GM18505 (cell line): ENCODE results near the gene CCDC86.

Source experiments
- ATAC-seq: cut with Tn5 transposase; IDR thresholded peaks from one replicate; pipeline ENCODE4 v1.9.1; 2021; ENCODE audit not compliant: unreplicated experiment
- POLR2A ChIP-seq: IDR thresholded peaks from 4 replicates; pipeline ENCODE4 v1.6.1; 2011; ENCODE audit warnings: borderline replicate concordance; ENCODE audit not compliant: insufficient read depth, insufficient read length; ENCODE audit errors: extremely low read depth

Gene CCDC86

DNA sequence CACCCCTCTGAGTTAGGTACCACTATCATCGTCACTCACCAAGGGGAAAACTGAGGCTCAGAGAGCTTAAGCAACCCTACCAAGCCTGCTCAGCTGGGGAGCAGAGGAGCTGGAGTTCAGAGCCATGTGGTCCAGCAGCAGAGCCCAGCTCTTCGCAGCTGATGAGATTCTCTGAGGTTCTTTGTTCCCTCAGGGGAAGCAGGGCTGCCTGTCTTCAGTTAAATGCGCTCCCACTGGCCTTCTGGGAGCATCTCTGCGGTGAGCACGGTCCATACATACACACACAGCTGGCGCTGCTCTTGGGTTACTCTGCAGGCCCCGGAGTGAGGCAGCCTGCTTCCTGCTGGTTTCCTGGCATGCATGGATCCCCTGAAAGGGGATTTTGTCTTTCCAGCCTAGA, 19.0 kb downstream of the CCDC86 start:
- ATAC-seq: no peak
- no peak for TF ChIP-seq POLR2A

DNA sequence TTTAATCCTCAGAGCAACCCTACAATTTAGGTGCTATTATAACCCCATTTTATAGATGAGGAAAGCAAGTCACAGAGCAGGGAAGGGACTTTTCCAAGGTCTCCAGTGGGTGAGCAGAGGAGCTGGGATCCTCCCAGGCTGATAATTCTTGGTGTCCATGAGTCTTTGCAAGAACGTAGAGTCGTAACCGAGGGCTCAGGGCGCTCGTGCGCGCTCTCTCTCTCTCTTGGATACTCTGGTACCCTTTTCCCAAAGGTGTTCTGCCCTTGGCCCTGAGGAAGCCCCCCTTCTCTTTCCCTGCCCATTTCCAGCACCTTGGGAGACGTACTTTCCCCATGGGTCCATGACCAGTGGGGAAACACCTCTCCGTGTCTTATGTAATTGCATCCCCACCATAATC, 20.3 kb downstream of the CCDC86 start:
- no peak for TF ChIP-seq POLR2A
- ATAC-seq: no peak

DNA sequence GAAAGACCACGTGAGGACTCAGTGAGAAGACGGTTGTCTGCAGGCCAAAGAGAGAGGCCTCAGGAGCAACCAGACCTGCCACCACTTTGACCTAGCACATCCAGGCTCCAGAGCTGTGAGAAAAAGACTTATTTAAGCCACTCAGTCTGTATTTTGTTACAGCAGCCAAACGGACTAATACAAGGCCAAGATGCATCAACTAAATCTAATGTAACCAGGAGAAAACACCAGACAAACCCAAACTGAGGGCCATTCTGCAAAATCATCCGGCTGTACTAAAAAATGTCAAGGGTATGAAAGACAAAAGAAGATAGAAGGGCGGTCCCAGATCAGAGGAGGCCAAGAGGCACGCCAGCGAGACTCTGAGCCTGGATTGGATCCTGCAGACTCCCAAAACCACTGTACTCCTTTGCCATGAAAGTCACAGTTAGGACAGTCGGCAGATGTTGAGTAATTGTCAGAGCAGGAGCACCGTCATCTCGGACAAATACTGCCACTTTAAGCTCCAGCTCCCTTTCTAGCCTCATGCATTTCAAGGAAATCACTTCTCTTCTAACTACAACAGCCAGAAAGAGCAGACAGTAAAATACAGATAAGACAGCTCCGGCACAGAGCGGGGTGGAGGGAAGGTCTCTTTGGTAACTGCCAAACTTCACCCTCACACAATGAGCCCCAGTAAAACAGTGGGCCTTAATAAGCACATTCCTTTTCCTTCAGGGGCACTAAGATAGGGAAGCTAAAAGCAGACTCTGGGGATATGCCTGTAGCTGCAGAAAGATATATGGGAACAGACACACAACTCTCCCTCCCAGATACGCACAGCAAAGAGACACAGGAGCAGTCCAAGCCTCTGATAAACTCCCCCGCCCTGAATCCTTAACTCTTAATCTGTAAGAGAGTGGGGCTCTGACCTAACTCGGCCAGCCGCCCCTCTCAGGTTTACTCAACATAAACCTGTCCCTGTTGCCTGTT, 21.9 kb downstream of the CCDC86 start:
- TF ChIP-seq POLR2A: no peak
- ATAC-seq: no peak

DNA sequence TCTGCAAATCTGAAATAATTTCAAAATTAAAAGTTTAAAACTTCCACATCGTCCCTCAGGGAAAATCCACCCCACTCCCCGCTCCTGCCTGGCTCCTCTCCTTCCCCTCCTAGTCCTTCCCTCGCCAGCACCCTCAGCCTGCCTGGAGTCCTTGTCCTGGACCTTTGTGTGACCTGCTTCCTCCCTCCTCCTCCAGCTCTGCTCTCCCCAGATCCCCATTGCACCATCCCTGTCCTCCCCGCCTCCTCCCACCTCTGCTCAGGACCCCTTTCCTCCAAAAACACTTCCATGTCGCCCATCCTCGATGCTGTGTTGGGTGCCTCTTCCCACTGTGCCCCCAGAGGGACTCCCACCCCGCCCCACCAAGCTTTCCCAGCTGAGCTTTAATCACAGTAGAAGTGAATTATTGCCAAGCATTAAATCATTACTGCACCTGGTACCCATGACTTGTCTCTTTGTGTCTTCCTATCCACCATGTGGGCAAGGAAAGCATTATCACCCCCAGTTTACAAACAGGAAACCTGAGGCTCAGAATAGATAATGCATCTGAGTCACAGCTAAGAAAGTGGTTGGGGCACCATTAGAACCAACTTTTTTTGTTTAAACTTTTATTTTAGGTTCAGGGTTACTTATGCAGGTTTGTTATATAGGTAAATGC, 23.1 kb downstream of the CCDC86 start:
- ATAC-seq: no peak
- no peak for TF ChIP-seq POLR2A

DNA sequence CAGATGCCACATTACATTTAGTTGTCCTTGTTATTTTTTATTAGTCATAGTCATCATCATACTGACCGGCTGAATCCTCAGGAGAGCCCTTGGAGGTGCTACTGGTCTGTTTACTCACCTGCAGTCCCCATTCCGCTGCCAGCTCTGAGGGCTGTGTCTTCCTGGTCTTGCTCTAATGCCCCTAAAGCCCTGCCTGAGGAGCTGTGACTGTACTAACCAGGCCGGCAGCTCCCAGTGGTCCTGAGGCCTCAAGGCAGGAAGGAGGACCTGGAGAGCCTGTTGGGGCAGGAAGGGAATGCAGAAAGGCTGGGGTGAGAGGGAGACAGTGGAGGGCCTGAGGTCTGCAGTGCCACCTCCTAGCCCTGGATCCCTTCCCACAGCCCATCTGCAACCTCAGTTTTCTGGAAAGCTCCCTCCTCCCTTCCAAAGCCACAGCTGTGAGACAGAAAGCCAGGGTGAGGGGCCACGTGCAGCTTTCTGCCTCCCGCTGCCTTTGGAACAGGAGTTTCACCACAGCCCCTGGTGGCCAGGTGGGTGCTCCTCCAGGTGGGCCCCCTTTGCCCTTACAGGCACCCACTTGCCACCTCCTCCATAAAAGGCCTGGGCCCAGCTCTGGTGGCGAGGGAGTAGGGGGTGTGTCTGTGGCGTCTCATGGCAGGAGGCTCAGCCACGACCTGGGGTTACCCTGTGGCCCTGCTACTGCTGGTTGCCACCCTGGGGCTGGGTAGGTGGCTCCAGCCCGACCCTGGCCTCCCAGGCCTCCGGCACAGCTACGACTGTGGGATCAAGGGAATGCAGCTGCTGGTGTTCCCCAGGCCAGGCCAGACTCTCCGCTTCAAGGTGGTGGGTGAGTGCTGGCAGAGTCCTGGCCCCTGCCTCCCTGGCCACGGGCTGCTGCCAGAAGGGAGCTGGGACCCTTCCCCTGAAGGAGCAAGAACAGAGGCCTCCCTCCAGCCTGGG, 25.3 kb downstream of the CCDC86 start, which contains the start of gene ZP1:
Gene ZP1, plus strand, starts transcription at position 632 of the 960 bp plus-strand sequence. Its CDS starts 20 bp downstream, at position 652.
- TF ChIP-seq POLR2A: no peak
- no peak for ATAC-seq

DNA sequence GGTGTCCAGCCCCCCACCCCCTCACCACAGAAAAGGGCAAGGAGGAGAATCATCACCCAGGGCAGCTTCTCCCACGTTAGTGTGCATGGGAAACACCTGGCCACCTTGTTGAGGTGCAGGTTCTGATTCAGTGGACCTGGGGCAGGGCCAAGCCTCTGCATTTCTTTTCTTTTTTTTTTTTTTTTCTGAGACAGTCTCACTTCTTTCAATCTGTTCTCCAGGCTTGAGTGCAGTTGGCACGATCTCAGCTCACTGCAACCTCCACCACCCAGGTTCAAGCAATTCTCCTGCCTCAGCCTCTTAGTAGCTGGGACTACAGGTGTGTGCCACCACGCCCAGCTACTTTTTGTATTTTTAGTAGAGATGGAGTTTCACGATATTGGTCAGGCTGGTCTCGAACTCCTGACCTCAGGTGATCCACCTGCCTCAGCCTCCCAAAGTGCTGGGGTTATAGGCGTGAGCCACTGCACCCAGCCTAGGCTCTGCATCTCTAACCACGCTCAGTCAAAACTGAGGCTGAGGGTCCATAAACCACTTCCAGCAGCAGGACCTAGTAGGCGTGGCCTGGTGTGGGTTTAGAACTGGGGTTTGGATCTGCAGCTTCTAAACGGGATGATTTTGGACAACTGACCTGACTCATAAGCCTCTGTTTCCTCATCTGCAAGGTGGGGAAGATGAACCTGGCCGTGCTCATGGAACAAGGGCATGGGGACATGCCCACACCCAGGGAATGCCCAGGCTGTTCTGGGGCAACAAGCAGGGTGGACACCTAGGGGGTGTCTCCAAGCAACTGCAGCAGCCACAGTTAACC, 26.2 kb downstream of the CCDC86 start:
- no peak for ATAC-seq
- TF ChIP-seq POLR2A: no peak

DNA sequence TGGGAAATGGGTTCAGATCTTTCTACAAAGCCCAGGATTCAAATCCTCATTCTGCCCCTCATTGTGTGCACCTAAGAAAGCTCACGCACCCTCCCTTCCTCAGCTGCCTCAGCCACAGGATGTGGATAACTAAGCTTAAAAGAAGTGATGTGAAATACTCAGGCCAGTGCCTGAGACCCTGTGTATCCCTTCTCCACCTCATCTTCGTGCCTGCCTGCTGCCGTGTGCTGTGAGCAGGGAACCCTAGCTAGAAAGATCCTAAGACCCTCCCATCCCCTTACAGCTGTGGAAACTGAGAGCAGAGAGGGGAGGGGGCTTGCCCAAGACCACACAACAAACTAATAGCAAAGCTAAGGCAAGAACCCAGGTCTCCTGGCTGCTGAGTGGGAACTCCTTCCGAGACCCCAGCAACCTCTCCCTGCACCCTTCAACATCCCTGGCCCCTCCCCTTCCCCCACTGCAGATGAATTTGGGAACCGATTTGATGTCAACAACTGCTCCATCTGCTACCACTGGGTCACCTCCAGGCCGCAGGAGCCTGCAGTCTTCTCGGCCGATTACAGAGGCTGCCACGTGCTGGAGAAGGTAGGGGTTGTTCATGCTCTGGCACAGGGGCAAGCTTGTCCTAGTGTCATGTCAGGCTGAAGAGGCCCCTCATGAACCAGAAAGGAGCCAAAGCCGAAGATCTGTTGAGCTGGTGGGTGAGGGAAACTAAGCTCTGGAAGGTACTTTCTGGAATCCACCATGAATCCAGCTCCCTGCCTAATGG, 27.0 kb downstream of the CCDC86 start:
- ATAC-seq: no peak
- no peak for TF ChIP-seq POLR2A

DNA sequence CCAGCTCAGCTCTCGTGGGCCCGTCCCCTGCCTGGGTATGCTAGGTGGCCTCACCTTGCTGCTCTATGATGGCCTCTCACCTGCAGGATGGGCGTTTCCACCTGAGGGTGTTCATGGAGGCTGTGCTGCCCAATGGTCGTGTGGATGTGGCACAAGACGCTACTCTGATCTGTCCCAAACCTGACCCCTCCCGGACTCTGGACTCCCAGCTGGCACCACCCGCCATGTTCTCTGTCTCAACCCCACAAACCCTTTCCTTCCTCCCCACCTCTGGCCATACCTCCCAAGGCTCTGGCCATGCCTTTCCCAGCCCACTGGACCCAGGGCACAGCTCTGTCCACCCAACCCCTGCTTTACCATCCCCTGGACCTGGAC, 27.5 kb downstream of the CCDC86 start:
- no peak for ATAC-seq
- TF ChIP-seq POLR2A: no peak

DNA sequence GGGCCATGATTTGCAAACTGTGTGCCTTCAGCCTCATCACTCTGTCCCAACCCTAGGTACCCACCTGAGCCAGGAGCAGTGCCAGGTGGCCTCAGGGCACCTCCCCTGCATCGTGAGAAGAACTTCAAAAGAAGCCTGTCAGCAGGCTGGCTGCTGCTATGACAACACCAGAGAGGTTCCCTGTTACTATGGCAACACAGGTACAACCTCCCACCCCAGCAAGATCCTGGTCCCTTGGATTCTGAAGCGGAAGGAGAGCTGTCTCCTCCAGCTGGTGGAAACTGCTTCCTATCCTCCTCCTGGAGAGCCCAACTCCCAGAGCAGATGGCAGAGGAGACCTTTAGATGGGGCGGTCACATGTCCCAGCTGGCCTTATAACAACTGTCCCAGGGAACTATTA, 28.4 kb downstream of the CCDC86 start:
- ATAC-seq: no peak
- no peak for TF ChIP-seq POLR2A

DNA sequence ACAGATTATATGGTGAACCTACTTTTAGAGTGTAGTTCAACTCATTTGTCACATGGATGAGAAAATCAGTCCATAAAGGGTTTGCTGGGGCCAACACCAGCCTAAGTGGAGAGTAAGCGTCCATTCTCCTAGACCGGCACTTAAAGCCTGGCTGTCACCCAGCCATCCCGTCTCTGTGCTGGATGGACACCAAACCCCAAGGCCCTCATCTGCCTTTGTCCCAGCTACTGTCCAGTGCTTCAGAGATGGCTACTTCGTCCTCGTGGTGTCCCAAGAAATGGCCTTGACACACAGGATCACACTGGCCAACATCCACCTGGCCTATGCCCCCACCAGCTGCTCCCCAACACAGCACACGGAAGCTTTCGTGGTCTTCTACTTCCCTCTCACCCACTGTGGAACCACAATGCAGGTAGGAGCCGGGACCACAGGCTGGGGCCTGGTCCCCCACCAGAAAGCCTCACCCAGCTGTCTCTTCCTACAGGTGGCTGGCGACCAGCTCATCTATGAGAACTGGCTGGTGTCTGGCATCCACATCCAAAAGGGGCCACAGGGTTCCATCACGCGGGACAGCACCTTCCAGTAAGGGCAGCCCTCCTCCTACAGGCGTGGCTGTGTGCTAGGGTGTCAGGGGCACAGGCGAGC, 28.9 kb downstream of the CCDC86 start:
- ATAC-seq: no peak
- TF ChIP-seq POLR2A: no peak

DNA sequence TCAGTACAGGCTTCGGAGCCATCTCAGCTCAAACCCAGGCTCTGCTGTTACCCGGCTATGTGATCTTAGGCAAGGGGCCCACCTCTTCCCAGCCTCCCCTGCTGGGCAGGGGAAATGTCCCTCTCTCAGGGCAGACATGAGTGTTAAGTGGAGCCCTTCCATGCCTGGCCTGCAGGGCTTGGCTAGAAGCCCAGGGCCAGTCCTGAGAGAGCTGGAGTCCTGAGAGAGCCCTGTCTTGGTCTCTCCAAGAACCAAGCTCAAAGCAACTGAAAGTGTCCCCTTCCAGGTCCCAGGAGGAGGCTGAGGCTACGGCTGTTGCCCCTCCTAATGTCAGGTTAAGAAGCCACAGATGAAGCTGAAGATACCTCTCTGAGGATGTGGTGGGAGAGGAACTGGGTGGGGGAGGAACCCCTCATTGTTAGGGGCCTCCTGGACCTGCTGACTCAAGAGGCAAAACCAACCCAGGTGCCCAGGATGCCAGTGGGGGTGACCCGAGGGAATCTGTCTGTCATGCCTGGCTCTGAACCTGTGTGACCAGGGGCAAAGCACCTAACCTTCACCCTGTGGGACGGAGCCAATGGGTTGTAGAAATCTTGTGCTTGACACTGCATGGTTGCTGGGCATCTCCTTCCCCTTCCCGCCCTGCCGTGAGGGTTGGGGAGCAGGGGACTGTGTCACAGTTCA, 29.6 kb downstream of the CCDC86 start:
- no peak for TF ChIP-seq POLR2A
- no peak for ATAC-seq
